ENCODE results near the gene FAM180A.

DNA sequence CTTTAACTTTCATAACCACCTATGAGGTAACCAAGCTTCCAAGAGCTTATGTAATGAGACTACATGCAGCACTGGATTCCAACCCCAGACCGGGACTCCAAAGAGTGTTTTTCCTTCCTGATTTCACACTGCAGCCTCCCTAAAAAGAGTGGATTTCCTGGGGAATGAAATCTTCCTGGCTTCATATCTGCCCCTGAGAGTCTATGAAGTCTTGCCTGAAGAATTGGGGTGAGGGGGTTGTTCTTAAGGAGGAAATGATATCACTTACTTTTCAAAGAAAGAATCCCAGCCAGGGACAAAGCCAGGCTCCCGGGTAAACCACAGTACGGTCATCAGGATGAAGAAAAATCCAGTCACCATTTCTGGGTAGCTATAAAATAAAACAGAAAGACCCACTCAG is 56.6 kb downstream of the FAM180A start:
- TF ChIP-seq, protein P1, sequence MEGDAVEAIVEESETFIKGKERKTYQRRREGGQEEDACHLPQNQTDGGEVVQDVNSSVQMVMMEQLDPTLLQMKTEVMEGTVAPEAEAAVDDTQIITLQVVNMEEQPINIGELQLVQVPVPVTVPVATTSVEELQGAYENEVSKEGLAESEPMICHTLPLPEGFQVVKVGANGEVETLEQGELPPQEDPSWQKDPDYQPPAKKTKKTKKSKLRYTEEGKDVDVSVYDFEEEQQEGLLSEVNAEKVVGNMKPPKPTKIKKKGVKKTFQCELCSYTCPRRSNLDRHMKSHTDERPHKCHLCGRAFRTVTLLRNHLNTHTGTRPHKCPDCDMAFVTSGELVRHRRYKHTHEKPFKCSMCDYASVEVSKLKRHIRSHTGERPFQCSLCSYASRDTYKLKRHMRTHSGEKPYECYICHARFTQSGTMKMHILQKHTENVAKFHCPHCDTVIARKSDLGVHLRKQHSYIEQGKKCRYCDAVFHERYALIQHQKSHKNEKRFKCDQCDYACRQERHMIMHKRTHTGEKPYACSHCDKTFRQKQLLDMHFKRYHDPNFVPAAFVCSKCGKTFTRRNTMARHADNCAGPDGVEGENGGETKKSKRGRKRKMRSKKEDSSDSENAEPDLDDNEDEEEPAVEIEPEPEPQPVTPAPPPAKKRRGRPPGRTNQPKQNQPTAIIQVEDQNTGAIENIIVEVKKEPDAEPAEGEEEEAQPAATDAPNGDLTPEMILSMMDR (IDR thresholded peaks at IDR 0.05; ENCODE audit: insufficient read depth, low read length, poor library complexity, severe bottlenecking) = no peak
- TF ChIP-seq EZH2phosphoT487 (conservative IDR thresholded peaks at IDR 0.05; ENCODE audit: low read length) = no peak
